Left ventricle myocardium inferior (tissue), 1 donor: ENCODE data around the gene SH3TC2. TPM values are rescaled to one million over a fixed set of nuclear protein-coding genes. Genes with fewer than 3 reads are reported as not detected.
A peak's percentile ranks its signal among the peaks of the same experiment; 100 is the strongest.

Experiments used
- DNase-seq: peaks from one replicate; pipeline ENCODE4 v3.0.0-alpha.2; 2020
- H3K27ac ChIP-seq: fragments of 200-600 bp; replicated peaks from 2 replicates; pipeline ENCODE4 v1.8.0; 2021
- H3K27me3 ChIP-seq: fragments of 200-600 bp; 2 replicates; pipeline ENCODE4 v1.8.0; 2021; ENCODE audit warnings: low read depth
- H3K36me3 ChIP-seq: fragments of 200-600 bp; 2 replicates; pipeline ENCODE4 v1.8.0; 2021
- H3K4me1 ChIP-seq: fragments of 200-600 bp; 2 replicates; pipeline ENCODE4 v1.8.0; 2021
- H3K4me3 ChIP-seq: fragments of 200-600 bp; 2 replicates; pipeline ENCODE4 v1.8.0; 2021; ENCODE audit warnings: mild to moderate bottlenecking, moderate library complexity
- H3K9me3 ChIP-seq: fragments of 200-600 bp; replicated peaks from 2 replicates; pipeline ENCODE4 v1.8.0; 2021
- intact Hi-C: fragments of 100-400 bp; cut with micrococcal nuclease; formaldehyde crosslinking; loops from one replicate; pipeline ENCODE4 v1.11.0; 2022
- total RNA-seq: library from RNA; stranded (reverse); fragmentation: NEBNext Ultra II Directional; extraction: Animal tissue kit (Norgen Biotek cat#: 25700); gene quantifications from one replicate; pipeline ENCODE4 v1.2.1, GENCODE V29; 2021
- TF ChIP-seq, protein P1 (sequence below): fragments of 200-600 bp; IDR thresholded peaks from 2 replicates; pipeline ENCODE4 v1.8.0; 2021; ENCODE audit warnings: antibody characterized with exemption, mild to moderate bottlenecking, borderline replicate concordance
- donor health status: DM: no; HTN: yes; CAD: no; lungs with severe emphysema.

The SH3TC2 gene
- total RNA-seq, 1 donor from 2014 or later = 9.4 TPM

DNA sequence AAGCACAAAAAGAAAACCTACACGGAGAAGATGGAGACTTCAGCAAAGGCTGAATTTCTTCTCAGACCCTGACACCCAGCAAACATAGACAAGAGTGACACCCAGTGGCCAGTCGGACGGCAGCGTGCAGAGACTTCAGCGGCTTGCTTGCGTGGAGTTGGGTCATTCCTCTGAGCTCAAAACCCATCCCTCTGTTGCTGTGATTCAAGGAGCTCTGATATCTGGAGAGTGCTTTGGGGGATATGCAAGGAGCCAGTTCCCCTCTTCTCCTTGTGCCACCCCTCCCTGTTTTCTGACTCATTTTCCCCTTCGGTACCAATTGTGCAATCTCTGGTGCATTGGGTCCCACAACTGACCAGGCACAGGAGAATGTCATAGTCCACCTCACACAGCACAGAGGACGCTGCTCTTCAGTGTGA, 27.5 kb downstream of the SH3TC2 start:
- H3K4me1 ChIP-seq = peaks cover 41% of the 10 kb centered on the region
- H3K4me3 ChIP-seq = no peak overlapping the region
- no peaks in the 10 kb centered on the region for H3K27me3 ChIP-seq
- no peak overlapping the region for H3K27ac ChIP-seq
- TF ChIP-seq, protein P1, sequence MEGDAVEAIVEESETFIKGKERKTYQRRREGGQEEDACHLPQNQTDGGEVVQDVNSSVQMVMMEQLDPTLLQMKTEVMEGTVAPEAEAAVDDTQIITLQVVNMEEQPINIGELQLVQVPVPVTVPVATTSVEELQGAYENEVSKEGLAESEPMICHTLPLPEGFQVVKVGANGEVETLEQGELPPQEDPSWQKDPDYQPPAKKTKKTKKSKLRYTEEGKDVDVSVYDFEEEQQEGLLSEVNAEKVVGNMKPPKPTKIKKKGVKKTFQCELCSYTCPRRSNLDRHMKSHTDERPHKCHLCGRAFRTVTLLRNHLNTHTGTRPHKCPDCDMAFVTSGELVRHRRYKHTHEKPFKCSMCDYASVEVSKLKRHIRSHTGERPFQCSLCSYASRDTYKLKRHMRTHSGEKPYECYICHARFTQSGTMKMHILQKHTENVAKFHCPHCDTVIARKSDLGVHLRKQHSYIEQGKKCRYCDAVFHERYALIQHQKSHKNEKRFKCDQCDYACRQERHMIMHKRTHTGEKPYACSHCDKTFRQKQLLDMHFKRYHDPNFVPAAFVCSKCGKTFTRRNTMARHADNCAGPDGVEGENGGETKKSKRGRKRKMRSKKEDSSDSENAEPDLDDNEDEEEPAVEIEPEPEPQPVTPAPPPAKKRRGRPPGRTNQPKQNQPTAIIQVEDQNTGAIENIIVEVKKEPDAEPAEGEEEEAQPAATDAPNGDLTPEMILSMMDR = peak; percentile 91
- intact Hi-C loops = no loop called here
- peak; percentile 69 for DNase-seq
- H3K9me3 ChIP-seq = no peaks in the 10 kb centered on the region
- peaks cover 21% of the 10 kb centered on the region for H3K36me3 ChIP-seq

DNA sequence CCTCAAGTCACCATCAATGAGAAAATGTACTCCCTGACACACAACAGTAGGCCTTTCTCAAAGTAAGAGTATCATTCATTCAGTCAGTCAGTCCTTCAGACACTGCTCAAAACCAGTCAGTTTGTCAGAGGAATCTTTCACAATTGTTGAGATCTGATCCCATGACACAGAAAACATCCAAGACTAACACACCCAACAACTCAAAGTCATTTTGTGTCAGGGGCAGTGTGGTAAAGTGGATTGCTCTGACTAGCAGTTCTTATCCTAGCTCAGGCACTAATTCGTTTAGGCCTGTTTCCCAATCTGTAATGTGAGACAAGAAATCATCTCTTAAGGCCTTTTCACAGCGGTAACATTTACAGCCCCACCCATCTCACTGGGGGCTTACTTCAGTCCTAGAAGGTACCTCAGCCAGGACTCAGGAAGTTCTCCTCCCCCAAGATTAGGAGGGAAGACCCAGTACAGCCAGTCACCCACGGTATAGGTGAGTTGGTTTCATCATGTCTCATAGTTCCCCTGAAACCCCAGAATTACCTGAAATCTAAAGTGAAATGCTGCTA, 31.9 kb downstream of the SH3TC2 start:
- TF ChIP-seq, protein P1 = no peak
- Histone ChIP-seq H3K4me3 (no peak overlapping the region), H3K36me3 (peaks cover 44% of the 10 kb centered on the region), H3K27ac (no peak overlapping the region), H3K9me3 (no peaks in the 10 kb centered on the region), H3K27me3 (no peaks in the 10 kb centered on the region), H3K4me1 (peaks cover 4% of the 10 kb centered on the region)
- intact Hi-C loops = loop anchor here (5.0 kb wide), 1 partner anchor 294 kb away; no protein-coding TSS in a partner anchor
- no peak for DNase-seq

DNA sequence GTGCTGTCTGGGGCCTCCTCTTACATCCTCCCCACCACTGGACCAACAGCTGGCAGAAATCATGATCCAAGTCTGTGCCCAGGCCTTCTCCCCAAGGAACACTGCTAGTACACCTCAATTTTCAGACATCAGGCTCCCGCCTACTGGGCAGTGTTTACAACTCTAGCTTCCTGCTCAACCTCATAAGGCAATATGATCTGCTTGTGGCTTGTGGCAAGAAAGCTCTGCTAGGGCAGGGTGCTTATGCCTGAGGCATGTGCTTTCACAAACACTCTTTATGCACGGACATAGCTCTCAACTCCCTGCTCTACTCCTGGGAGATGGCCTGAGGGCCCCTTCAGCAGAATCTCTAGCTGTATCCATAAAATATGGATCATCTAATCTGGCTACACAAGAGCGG, 32.5 kb downstream of the SH3TC2 start:
- Histone ChIP-seq H3K9me3 (no peaks in the 10 kb centered on the region), H3K27me3 (no peaks in the 10 kb centered on the region), H3K4me1 (peaks cover 1% of the 10 kb centered on the region), H3K36me3 (peaks cover 44% of the 10 kb centered on the region), H3K27ac (no peak overlapping the region), H3K4me3 (no peak overlapping the region)
- TF ChIP-seq, protein P1 = no peak
- DNase-seq = no peak
- intact Hi-C loops = loop anchor here (5.0 kb wide), 1 partner anchor 293 kb away; no protein-coding TSS in a partner anchor

DNA sequence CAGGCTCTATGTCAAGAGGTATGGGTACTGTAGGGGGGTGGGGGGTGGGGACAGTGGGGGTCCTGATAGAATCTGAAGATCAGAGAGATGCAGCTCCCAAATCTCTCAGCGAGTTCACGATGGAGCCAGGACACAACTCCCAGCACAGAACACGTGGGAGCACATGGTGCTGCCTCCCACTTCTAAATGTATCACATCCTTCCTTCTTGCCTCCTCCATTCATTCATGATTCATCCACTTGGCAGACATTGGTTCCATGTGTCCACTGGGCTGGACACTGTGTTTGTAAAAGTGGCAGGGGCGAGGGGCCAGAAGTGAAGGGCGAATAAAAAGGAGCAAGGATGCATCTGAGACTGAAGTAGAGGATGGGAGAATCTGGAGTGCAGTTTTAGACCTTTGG, 33.9 kb downstream of the SH3TC2 start:
- no peak for DNase-seq
- intact Hi-C loops = no loop called here
- H3K4me1 ChIP-seq = peaks cover 14% of the 10 kb centered on the region
- H3K4me3 ChIP-seq = no peak overlapping the region
- no peaks in the 10 kb centered on the region for H3K9me3 ChIP-seq
- TF ChIP-seq, protein P1 = no peak
- peaks cover 44% of the 10 kb centered on the region for H3K36me3 ChIP-seq
- H3K27ac ChIP-seq = no peak overlapping the region
- H3K27me3 ChIP-seq = no peaks in the 10 kb centered on the region

DNA sequence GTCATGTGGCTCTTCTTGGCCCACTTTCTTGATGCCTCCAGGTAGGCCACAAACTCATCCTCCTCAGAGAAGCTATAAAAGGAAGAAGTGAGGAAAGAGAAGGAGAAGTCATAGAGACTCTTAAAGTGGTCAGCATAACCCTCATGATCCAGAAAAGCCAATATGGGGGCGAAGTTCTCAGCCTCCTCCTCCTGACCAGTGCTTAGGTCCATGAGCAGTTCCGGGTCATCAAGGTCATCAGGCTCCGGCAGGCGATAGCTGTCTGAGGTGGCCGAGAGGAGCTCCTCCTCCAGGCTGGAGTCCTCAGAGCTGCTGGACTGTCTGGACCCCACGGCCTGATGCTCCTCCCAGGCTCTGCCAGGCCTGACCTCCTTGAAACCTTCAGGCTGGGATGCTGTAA, 34.7 kb downstream of the SH3TC2 start:
- Histone ChIP-seq H3K27ac (no peak overlapping the region), H3K9me3 (no peaks in the 10 kb centered on the region), H3K4me1 (peaks cover 17% of the 10 kb centered on the region), H3K36me3 (peaks cover 44% of the 10 kb centered on the region), H3K4me3 (no peak overlapping the region), H3K27me3 (no peaks in the 10 kb centered on the region)
- intact Hi-C loops = no loop called here
- no peak for DNase-seq
- TF ChIP-seq, protein P1 = no peak
